A673 (cell line): ENCODE data around the gene CP.

Source experiments
- CTCF ChIP-seq: fragments of 300-800, 200-600 bp; sonication (generic); conservative IDR thresholded peaks from 2 replicates; pipeline ENCODE4 v1.5.1; 2017; ENCODE audit warnings: low read depth, mild to moderate bottlenecking, antibody characterized with exemption, low read length, moderate library complexity, mixed read lengths
- EZH2 ChIP-seq: fragments of 200-600 bp; sonication (generic); IDR thresholded peaks from 2 replicates; pipeline ENCODE4 v1.6.1; 2017; ENCODE audit warnings: borderline replicate concordance, low read depth, mild to moderate bottlenecking, mixed read lengths, antibody characterized with exemption, low read length; ENCODE audit not compliant: poor library complexity, severe bottlenecking

GRCh38 chr3:149266736-149267135, 45.1 kb upstream of the CP start:
- no peak for TF ChIP-seq CTCF
- TF ChIP-seq EZH2: no peak
